Esophagus squamous epithelium (tissue), 4 donors: ENCODE data around the gene RNU4-1.

Experiments
- POLR2A ChIP-seq, 4 donors: fragments of 450-650 bp; IDR thresholded peaks; one replicate each; pipeline ENCODE4 v1.6.1; 2017; ENCODE audit warnings: antibody characterized with exemption in 4 of 4, mild to moderate bottlenecking in 4 of 4, moderate library complexity in 3 of 4
- TF ChIP-seq, protein P1 (sequence below), 6 experiments: fragments of 450-650 bp in 4 of 6; fragments of 200-600 bp in 2 of 6; sonication (generic) in 2 of 6; IDR thresholded peaks; one replicate each; pipeline ENCODE4 v1.5.1; 2016 to 2019; ENCODE audit warnings: antibody characterized with exemption in 6 of 6, mild to moderate bottlenecking in 4 of 6, moderate library complexity in 4 of 6

GRCh38 chr12:120316798-120317223 is 23.8 kb upstream of the RNU4-1 start:
- TF ChIP-seq, protein P1, sequence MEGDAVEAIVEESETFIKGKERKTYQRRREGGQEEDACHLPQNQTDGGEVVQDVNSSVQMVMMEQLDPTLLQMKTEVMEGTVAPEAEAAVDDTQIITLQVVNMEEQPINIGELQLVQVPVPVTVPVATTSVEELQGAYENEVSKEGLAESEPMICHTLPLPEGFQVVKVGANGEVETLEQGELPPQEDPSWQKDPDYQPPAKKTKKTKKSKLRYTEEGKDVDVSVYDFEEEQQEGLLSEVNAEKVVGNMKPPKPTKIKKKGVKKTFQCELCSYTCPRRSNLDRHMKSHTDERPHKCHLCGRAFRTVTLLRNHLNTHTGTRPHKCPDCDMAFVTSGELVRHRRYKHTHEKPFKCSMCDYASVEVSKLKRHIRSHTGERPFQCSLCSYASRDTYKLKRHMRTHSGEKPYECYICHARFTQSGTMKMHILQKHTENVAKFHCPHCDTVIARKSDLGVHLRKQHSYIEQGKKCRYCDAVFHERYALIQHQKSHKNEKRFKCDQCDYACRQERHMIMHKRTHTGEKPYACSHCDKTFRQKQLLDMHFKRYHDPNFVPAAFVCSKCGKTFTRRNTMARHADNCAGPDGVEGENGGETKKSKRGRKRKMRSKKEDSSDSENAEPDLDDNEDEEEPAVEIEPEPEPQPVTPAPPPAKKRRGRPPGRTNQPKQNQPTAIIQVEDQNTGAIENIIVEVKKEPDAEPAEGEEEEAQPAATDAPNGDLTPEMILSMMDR (IDR thresholded peaks at IDR 0.05): no peak
- no peak for TF ChIP-seq POLR2A (IDR thresholded peaks at IDR 0.05)
